MG63 (cell line): Measurements from ENCODE around the gene ZNF200. TPM values are rescaled to one million over a fixed set of nuclear protein-coding genes. Genes with fewer than 3 reads are reported as not detected.
A peak's percentile ranks its signal among the peaks of the same experiment; 100 is the strongest.
"Not testable (repeated sequence)": the region's sequence is repeated elsewhere in the genome, so short reads cannot be mapped to it uniquely, and the experiment has no call there.

ENCODE experiments used
- DNase-seq: peaks from one replicate; pipeline ENCODE4 v3.0.0-alpha.2; 2020
- H3K27me3 ChIP-seq: fragments of 250-450 bp; sonication (Bioruptor Pico); 2 replicates; pipeline ENCODE4 v1.5.1; 2020; ENCODE audit warnings: mild to moderate bottlenecking, moderate library complexity
- H3K36me3 ChIP-seq: fragments of 250-450 bp; sonication (Bioruptor Pico); 2 replicates; pipeline ENCODE4 v1.5.1; 2020; ENCODE audit warnings: mild to moderate bottlenecking, moderate library complexity
- H3K4me3 ChIP-seq: fragments of 250-450 bp; sonication (Bioruptor Pico); 2 replicates; pipeline ENCODE4 v1.5.1; 2020; ENCODE audit warnings: mild to moderate bottlenecking, moderate library complexity
- H3K9me3 ChIP-seq: fragments of 250-450 bp; sonication (Bioruptor Pico); 2 replicates; pipeline ENCODE4 v1.5.1; 2020; ENCODE audit warnings: mild to moderate bottlenecking, moderate library complexity
- total RNA-seq: library from RNA; depleted of rRNA; stranded (reverse); fragments of >200 nt; shearing (Covaris generic); gene quantifications from 2 replicates; pipeline ENCODE4 v1.2.3, GENCODE V29; 2014; ENCODE audit warnings: low replicate concordance; rRNA removed

Gene ZNF200, protein sequence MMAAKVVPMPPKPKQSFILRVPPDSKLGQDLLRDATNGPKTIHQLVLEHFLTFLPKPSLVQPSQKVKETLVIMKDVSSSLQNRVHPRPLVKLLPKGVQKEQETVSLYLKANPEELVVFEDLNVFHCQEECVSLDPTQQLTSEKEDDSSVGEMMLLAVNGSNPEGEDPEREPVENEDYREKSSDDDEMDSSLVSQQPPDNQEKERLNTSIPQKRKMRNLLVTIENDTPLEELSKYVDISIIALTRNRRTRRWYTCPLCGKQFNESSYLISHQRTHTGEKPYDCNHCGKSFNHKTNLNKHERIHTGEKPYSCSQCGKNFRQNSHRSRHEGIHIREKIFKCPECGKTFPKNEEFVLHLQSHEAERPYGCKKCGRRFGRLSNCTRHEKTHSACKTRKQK
- total RNA-seq: 3.4 and 5.8 TPM in 2 replicates

DNA sequence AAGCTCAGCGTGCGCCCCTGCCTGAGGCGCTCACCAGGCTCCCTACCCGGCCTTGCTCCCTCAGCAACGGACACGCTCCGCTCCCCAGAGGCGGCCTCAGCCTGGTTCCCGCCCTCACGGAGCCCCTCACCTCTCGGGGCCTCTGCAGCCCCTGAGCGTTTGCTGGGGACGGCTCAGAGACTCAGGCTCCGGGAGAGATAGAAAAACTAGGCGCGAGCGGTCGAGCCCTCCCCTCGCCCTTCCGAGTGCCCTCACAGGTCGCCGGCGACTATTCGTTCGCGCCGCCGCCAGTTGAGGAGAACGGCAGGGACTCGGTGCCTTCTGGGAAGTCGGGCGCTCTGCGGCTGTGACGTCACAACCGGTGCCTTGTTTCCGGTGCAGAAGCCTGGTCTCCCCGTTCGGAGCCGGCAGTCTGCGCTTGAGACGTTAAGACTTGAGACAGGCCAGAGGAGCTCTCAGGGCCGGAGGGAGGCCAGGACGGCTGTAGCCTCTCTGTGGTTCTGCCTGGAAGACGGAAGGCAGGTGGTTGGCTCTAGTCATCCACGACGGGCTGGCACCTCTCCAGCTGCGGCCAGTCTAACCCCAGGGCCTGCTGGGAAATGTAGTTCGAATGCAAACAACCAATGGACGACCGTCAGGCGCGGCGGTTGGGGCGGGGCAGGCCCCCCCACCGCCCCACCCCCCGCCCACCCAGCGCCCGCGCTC lies at the start of gene ZNF200:
Gene ZNF200 (minus strand): TSS at position 302 of the 705 bp plus-strand sequence. CDS start 1,403 bp downstream, outside the sequence.
- Histone ChIP-seq H3K4me3 (peak within 1 kb of the TSS; percentile 89), H3K27me3 (no peaks in the 10 kb centered on the region; the same call in 1 of the 2 replicates), H3K9me3 (peaks cover 28% of the 10 kb centered on the region), H3K36me3 (peaks cover 37% of the 10 kb centered on the region)
- peak; percentile 98 for DNase-seq

DNA sequence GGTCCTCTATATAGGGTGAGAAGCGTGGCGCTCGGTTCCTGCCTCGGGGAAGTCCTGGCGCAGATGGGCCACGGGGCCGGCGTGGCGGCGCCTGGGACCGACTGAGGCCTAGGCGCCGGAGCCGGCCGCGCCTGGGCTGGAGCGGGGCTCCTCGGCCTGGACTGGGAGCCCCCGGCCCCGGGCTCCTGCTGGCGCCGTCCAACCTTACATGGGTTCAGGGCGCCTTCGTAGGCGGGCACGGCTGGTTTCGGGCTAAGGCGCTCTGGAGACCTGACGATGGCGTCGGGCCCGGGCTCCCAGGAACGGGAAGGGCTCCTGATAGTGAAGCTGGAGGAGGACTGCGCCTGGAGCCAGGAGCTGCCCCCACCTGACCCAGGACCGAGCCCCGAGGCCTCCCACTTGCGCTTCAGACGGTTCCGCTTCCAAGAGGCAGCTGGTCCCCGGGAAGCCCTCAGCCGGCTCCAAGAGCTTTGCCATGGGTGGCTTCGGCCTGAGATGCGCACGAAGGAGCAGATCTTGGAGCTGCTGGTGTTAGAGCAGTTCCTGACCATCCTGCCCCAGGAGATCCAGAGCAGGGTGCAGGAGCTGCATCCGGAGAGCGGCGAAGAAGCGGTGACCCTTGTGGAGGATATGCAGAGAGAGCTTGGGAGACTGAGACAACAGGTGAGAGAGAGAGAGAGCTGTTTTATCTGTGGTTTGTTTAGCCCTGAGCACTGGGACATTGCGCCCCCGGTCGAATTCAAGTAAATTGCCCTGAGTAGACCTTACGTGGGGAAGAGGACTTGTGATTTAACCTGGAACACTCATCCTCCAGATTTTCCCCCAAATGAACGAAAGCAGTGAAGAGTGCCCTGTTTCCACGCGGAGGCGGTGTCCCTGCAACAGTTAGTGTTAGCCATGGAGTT lies 48.8 kb upstream of the ZNF200 start:
- H3K36me3 ChIP-seq: peaks cover 52% of the 10 kb centered on the region
- peak overlapping the region; percentile 67 for H3K4me3 ChIP-seq
- no peaks in the 10 kb centered on the region for H3K27me3 ChIP-seq
- H3K9me3 ChIP-seq: peaks cover 43% of the 10 kb centered on the region
- DNase-seq: no peak

DNA sequence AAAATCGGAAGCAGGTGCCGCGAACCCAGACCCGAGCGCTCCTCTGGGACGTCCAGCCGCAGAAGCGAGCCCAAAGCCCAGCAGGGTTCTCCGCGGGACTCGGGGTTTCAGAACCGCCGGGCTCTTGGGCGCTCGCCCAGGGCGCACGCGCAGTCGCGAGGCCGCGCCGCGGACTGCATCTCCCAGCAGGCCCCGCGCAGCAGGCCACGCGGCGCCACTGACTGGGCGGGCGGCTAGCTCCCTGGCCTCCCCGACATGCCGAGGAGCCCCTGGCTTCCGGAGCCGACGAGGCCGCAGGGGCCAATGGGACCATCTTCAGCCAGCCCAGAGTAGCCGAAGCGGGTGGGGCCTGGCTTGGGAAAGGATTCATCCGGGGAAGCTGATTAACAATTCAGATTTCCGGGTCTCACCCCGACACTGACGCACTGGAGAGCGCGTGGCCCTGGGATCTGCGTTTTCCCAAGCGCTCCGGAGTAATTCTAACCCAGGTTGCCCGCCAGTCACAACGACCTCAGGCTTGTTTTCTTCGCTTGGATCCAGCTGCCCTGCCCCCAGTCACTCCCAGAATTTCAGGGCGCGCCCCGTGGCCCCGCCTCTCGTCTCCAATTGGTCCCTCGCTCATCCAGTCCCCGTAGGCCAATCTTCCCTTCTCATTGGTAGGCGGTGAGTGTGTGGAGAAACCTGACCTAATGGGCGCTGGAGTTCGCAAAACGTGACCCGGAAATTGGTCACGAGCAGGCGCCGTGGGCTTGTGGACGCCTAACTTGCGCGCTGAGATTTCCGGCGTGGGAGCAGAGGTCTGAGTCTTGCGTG lies 48.0 kb upstream of the ZNF200 start, which contains the start of gene ZNF263:
Gene ZNF263 (plus strand): TSS at position 762 of the 813 bp plus-strand sequence. CDS start 328 bp downstream, outside the sequence.
- H3K36me3 ChIP-seq: peaks cover 43% of the 10 kb centered on the region
- peaks cover 34% of the 10 kb centered on the region for H3K9me3 ChIP-seq
- DNase-seq: peak; percentile 98
- H3K4me3 ChIP-seq: peak within 1 kb of the TSS; percentile 67
- H3K27me3 ChIP-seq: peaks cover 5% of the 10 kb centered on the region

- Histone ChIP-seq H3K27me3 (peaks cover 10% of the 10 kb centered on the region), H3K4me3 (peak overlapping the region; percentile 67), H3K36me3 (peaks cover 36% of the 10 kb centered on the region), H3K9me3 (peaks cover 28% of the 10 kb centered on the region)
- peak; percentile 79 for DNase-seq
Measured at GRCh38 chr16:3282103-3282729, 47.3 kb upstream of the ZNF200 start.

DNA sequence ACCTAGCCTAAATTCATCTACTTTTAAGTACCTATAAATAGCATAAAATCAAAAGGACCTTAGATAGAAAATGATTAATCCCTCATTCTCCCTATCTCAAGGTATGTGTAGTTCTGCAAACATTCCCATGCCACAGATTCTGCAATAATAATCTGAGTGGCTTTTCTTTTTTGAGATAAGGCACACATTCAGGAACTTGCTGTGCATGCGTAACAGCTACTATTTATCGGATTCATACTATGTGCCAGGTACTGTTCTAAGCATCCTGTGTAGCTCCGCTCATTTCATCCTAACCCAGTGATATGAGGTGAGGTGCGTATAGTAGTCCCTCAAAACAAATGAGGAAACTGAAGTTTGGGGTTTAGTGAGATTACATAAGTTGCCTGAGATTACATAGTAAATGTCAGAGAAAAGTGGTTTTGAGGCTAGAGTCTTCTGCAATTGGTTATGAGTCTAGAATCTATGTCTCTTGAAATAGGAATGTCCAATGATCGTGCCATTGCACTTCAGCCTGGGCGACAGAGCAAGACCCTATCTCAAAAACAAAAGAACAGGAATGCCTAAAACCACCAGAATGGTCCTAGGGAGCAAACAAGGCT lies 46.4 kb upstream of the ZNF200 start:
- Histone ChIP-seq H3K36me3 (peaks cover 27% of the 10 kb centered on the region), H3K4me3 (no peak overlapping the region), H3K27me3 (peaks cover 18% of the 10 kb centered on the region), H3K9me3 (peaks cover 20% of the 10 kb centered on the region)
- no peak for DNase-seq

DNA sequence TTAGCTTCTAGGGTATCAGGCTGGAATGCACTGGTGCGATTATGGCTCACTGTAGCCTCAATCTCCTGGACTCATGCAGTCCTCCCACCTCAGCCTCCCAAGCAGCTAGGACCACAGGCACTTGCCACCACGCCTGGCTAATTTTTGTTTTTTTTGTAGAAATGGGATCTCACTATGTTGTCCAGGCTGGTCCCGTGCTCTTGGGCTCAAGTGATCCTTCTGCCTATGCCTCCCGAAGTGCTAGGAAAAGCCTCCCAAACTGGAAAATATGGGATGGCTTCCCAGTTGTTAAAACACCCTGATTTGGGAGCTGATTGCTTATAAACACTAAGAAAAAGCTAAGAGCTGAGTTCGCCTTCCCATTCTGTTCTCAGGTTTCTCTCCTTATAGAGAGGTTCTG lies 41.7 kb upstream of the ZNF200 start:
- Histone ChIP-seq H3K27me3 (peaks cover 28% of the 10 kb centered on the region), H3K9me3 (no peaks in the 10 kb centered on the region; the same call in 1 of the 2 replicates), H3K4me3 (no peak overlapping the region), H3K36me3 (no peaks in the 10 kb centered on the region)
- no peak for DNase-seq

- no peak for DNase-seq
- no peaks in the 10 kb centered on the region for H3K36me3 ChIP-seq
- no peaks in the 10 kb centered on the region; the same call in 1 of the 2 replicates for H3K9me3 ChIP-seq
- H3K27me3 ChIP-seq: peaks cover 28% of the 10 kb centered on the region
- no peak overlapping the region for H3K4me3 ChIP-seq
Measured at GRCh38 chr16:3274947-3275346, 40.0 kb upstream of the ZNF200 start.

- DNase-seq: peak; percentile 30
- H3K27me3 ChIP-seq: peaks cover 28% of the 10 kb centered on the region
- no peak overlapping the region for H3K4me3 ChIP-seq
- no peaks in the 10 kb centered on the region for H3K36me3 ChIP-seq
- H3K9me3 ChIP-seq: no peaks in the 10 kb centered on the region; the same call in 1 of the 2 replicates
Measured at GRCh38 chr16:3274490-3274889, 39.5 kb upstream of the ZNF200 start.

GRCh38 chr16:3271281-3271680 lies 36.3 kb upstream of the ZNF200 start:
- H3K9me3 ChIP-seq, DNase-seq, H3K4me3 ChIP-seq, H3K36me3 ChIP-seq, H3K27me3 ChIP-seq: not testable (repeated sequence)

- H3K36me3 ChIP-seq: not testable (repeated sequence)
Measured at GRCh38 chr16:3270718-3271117, 35.8 kb upstream of the ZNF200 start.

DNA sequence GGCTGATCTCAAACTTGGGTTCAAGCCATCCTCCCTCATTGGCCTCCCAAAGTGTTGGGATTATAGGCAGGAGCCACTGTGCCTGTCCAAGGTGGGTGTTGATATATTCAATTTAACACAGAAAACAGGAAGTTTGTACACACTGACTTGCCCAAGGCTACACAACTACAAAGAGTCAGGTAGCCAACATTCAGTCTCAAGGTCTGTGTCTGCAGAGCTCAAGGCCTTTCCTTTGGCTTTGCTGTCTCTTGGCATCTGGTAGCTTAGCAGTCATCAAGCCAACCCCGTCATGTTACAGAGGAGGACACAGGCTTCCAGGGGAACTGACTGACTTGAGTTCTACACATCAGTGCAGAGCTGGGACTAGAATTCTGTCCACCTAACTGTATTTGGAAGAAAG lies 33.3 kb upstream of the ZNF200 start:
- H3K9me3 ChIP-seq: no peaks in the 10 kb centered on the region; the same call in 1 of the 2 replicates
- DNase-seq: no peak
- no peaks in the 10 kb centered on the region for H3K36me3 ChIP-seq
- H3K27me3 ChIP-seq: no peaks in the 10 kb centered on the region
- H3K4me3 ChIP-seq: no peak overlapping the region

More at GRCh38 chr16:3270718-3271117, 35.8 kb upstream of the ZNF200 start:
- not testable (repeated sequence) for DNase-seq, H3K4me3 ChIP-seq, H3K9me3 ChIP-seq, H3K27me3 ChIP-seq

DNA sequence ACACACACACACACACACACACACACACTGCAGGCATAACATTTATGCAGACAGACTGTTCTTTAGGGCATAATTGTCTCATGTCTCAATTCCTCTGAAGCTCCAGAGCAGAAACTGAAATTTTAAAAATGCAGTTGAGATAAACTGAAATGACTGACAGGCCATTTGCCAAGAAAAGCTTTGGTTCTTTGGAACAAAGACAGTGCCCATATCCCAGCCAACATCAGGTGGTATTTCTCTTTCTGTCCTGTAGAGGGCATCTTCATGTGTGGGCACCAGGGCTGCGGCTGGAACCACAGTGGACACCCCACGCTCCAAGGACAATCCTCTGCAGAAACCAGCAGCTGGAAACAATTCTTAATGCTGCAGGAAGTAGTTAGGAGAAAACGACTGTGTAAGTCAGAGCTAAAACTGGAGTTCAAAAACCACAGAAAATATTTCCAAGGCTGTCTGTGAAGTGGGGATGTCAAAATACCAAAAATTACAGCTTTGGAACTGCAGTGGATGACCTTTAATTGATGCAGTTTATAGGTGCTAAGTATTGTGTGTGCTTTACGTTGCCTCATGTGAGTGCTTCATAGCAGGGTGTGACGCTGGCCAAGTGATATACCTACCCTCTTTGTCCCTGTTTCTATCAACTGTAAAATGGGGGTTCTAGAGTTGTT lies 32.0 kb upstream of the ZNF200 start:
- no peak overlapping the region for H3K4me3 ChIP-seq
- H3K36me3 ChIP-seq: no peaks in the 10 kb centered on the region
- peak; percentile 57 for DNase-seq
- H3K9me3 ChIP-seq: no peaks in the 10 kb centered on the region; the same call in 1 of the 2 replicates
- no peaks in the 10 kb centered on the region for H3K27me3 ChIP-seq

GRCh38 chr16:3264137-3265036 lies 29.4 kb upstream of the ZNF200 start:
- Histone ChIP-seq H3K36me3 (no peaks in the 10 kb centered on the region), H3K27me3 (no peaks in the 10 kb centered on the region), H3K9me3 (no peaks in the 10 kb centered on the region; the same call in 1 of the 2 replicates), H3K4me3 (peak overlapping the region; percentile 53)
- DNase-seq: peak; percentile 87
